K562 (cell line): ENCODE results near the gene CCDC9B. TPM values are rescaled to one million over a fixed set of nuclear protein-coding genes. Genes with fewer than 3 reads are reported as not detected.

Experiments used
- ATF1 ChIP-seq, 2 experiments: fragments of 450-650 bp in 1 of 2; IDR thresholded peaks; 2 replicates each; pipeline ENCODE4 v1.6.1; 2016; ENCODE audit warnings: missing compliant biosample characterization in 1 of 2, missing genetic modification characterization in 1 of 2
- CREB5 ChIP-seq: fragments of 250-450 bp; sonication (Bioruptor Pico); IDR thresholded peaks from 2 replicates; pipeline ENCODE4 v1.5.0; 2020; ENCODE audit warnings: mild to moderate bottlenecking
- CTCF ChIP-seq, 3 experiments: IDR thresholded peaks in 2 of 3; conservative IDR thresholded peaks in 1 of 3; 2 replicates each; pipeline ENCODE4 v1.5.1; 2011 to 2012; ENCODE audit warnings: low read length in 3 of 3, mild to moderate bottlenecking in 3 of 3, control low read depth in 2 of 3, improper control_type of control experiment in 1 of 3, inconsistent platforms in 1 of 3, low read depth in 1 of 3, mixed read lengths in 1 of 3, moderate library complexity in 1 of 3; ENCODE audit not compliant: insufficient read depth in 2 of 3
- ELF1 ChIP-seq: fragments of 200-800 bp; sonication (Bioruptor generic); IDR thresholded peaks from 2 replicates; pipeline ENCODE4 v1.6.1; 2016; ENCODE audit warnings: missing genetic modification characterization, missing compliant biosample characterization
- GABPA ChIP-seq: fragments of 200-800 bp; sonication (Bioruptor generic); conservative IDR thresholded peaks from 2 replicates; pipeline ENCODE4 v1.6.1; 2016; ENCODE audit warnings: low read depth, missing genetic modification characterization, missing compliant biosample characterization
- HDAC3 ChIP-seq: fragments of 450-650 bp; IDR thresholded peaks from 2 replicates; pipeline ENCODE4 v1.6.1; 2018; ENCODE audit warnings: borderline replicate concordance, mild to moderate bottlenecking, moderate library complexity; ENCODE audit not compliant: partially characterized antibody
- HEY1 ChIP-seq: fragments of 250-450 bp; sonication (Bioruptor Pico); IDR thresholded peaks from 2 replicates; pipeline ENCODE4 v1.5.0; 2020; ENCODE audit warnings: mild to moderate bottlenecking, moderate library complexity, borderline replicate concordance
- KHSRP ChIP-seq: fragments of 450-650 bp; IDR thresholded peaks from 2 replicates; pipeline ENCODE4 v1.6.1; 2017
- NCOR1 ChIP-seq: fragments of 450-650 bp; IDR thresholded peaks from 2 replicates; pipeline ENCODE4 v1.6.1; 2016; ENCODE audit warnings: mild to moderate bottlenecking, moderate library complexity
- NR3C1 ChIP-seq: sonication (generic); formaldehyde crosslinking; IDR thresholded peaks from 2 replicates; pipeline ENCODE4 v1.8.1; 2022; ENCODE audit warnings: missing genetic modification reagents
- PHF21A ChIP-seq: fragments of 450-650 bp; IDR thresholded peaks from 2 replicates; pipeline ENCODE4 v1.6.1; 2017; ENCODE audit warnings: low read depth, borderline replicate concordance
- PTRF ChIP-seq: fragments of 450-650 bp; IDR thresholded peaks from 2 replicates; pipeline ENCODE4 v1.6.1; 2016; ENCODE audit warnings: mild to moderate bottlenecking, missing genetic modification characterization, missing compliant biosample characterization
- SMARCA5 ChIP-seq: fragments of 450-650 bp; IDR thresholded peaks from 2 replicates; pipeline ENCODE4 v1.6.1; 2016
- ZBTB26 ChIP-seq: fragments of 450-650 bp; formaldehyde crosslinking; IDR thresholded peaks from 2 replicates; pipeline ENCODE4 v1.4.0; 2022; ENCODE audit warnings: missing genetic modification characterization
- ZEB2 ChIP-seq: fragments of 450-650 bp; IDR thresholded peaks from 2 replicates; pipeline ENCODE4 v1.6.1; 2016
- ZNF146 ChIP-seq: IDR thresholded peaks from one replicate; pipeline ENCODE4 v1.6.1; 2018; ENCODE audit warnings: missing compliant biosample characterization; ENCODE audit not compliant: unreplicated experiment
- ZNF586 ChIP-seq: fragments of 450-650 bp; formaldehyde crosslinking; conservative IDR thresholded peaks from 2 replicates; pipeline ENCODE4 v1.4.0; 2020; ENCODE audit warnings: mild to moderate bottlenecking, moderate library complexity
- ZNF655 ChIP-seq: fragments of 250-450 bp; sonication (Bioruptor Pico); IDR thresholded peaks from 2 replicates; pipeline ENCODE4 v1.5.0; 2021
- ZNF696 ChIP-seq: fragments of 250-450 bp; sonication (Bioruptor Pico); conservative IDR thresholded peaks from 2 replicates; pipeline ENCODE4 v1.4.0; 2020; ENCODE audit warnings: mild to moderate bottlenecking, moderate library complexity
- polyA plus RNA-seq, 8 experiments: library from polyadenylated mRNA; depleted of rRNA in 4 of 8; stranded (reverse) in 5 of 8; unstranded in 3 of 8; fragments of >200 nt; fragmentation: Nextera tagmentation in 2 of 8; fragmentation: Illumina TruSeq in 1 of 8; extraction: Ambion mirVana in 2 of 8; extraction: Trizol in 1 of 8; gene quantifications; 2 replicates each; pipeline versions ENCODE4 v1.2.1 to v1.2.3, GENCODE V29; 2011 to 2014; ENCODE audit warnings: inconsistent platforms in 1 of 8, missing spikeins in 1 of 8
- total RNA-seq, 7 experiments: library from RNA; depleted of rRNA in 6 of 7; stranded (reverse); fragments of >200 nt in 6 of 7; fragmentation: Illumina TruSeq in 2 of 7; extraction: Trizol in 2 of 7; gene quantifications; 2 replicates each; pipeline versions ENCODE4 v1.2.1 to v1.2.3, GENCODE V29; 2011 to 2021; ENCODE audit warnings: low replicate concordance in 1 of 7
- TF ChIP-seq, protein P1 (sequence below): fragments of 250-450 bp; sonication (Bioruptor Pico); IDR thresholded peaks from 2 replicates; pipeline ENCODE4 v1.4.0; 2020; ENCODE audit warnings: mild to moderate bottlenecking

CCDC9B gene
- total and polyA plus RNA-seq, 9 of the 15 experiments (the other 6 are each of a cell fraction or from before 2014, with no cell fraction given) = 0.01 to 0.47 (median 0.15) TPM; not detected in 1

- no peak for TF ChIP-seq ZNF655 (CRISPR knock-in tag)
- TF ChIP-seq HDAC3 = no peak
- TF ChIP-seq SMARCA5 = 0 out of 2 replicates have a peak, but pooled peaks have one; percentile 34
- peak; percentile 72 for TF ChIP-seq NCOR1
- TF ChIP-seq ATF1 (CRISPR knock-in tag; IDR thresholded peaks at IDR 0.05) = no peak
- TF ChIP-seq ATF1 (tag; IDR thresholded peaks at IDR 0.05) = peak; percentile 66
- TF ChIP-seq KHSRP = no peak
- TF ChIP-seq ZNF696 (CRISPR knock-in tag) = no peak
- TF ChIP-seq NR3C1 (CRISPR knock-in tag) = no peak
- TF ChIP-seq ZNF586 (CRISPR knock-in tag) = no peak
- no peak for TF ChIP-seq ELF1 (tag)
- no peak for TF ChIP-seq ZBTB26 (CRISPR knock-in tag)
- TF ChIP-seq ZEB2 = no peak
- no peak for TF ChIP-seq ZNF146 (CRISPR knock-in tag)
- no peak for TF ChIP-seq CREB5
- no peak for TF ChIP-seq CTCF (IDR thresholded peaks at IDR 0.05 in 2 of 3, conservative IDR thresholded peaks at IDR 0.05 in 1 of 3; ENCODE audit: insufficient read depth in 2 of 3, low read depth in 1 of 3, low read length in 3 of 3)
- no peak for TF ChIP-seq GABPA
- no peak for TF ChIP-seq PHF21A
- TF ChIP-seq PTRF = no peak
- TF ChIP-seq, protein P1, sequence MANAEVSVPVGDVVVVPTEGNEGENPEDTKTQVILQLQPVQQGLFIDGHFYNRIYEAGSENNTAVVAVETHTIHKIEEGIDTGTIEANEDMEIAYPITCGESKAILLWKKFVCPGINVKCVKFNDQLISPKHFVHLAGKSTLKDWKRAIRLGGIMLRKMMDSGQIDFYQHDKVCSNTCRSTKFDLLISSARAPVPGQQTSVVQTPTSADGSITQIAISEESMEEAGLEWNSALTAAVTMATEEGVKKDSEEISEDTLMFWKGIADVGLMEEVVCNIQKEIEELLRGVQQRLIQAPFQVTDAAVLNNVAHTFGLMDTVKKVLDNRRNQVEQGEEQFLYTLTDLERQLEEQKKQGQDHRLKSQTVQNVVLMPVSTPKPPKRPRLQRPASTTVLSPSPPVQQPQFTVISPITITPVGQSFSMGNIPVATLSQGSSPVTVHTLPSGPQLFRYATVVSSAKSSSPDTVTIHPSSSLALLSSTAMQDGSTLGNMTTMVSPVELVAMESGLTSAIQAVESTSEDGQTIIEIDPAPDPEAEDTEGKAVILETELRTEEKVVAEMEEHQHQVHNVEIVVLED (CRISPR knock-in tag) = no peak
- TF ChIP-seq HEY1 (CRISPR knock-in tag) = no peak
Measured at GRCh38 chr15:40330368-40330836, 10.3 kb downstream of the CCDC9B start (continued).
